ENCODE measurements around the gene ANP32B. TPM values are rescaled to one million over a fixed set of nuclear protein-coding genes. Genes with fewer than 3 reads are reported as not detected.

ANP32B gene
- total RNA-seq, 2 experiments from 2014 or later, result 412 to 414 TPM

DNA sequence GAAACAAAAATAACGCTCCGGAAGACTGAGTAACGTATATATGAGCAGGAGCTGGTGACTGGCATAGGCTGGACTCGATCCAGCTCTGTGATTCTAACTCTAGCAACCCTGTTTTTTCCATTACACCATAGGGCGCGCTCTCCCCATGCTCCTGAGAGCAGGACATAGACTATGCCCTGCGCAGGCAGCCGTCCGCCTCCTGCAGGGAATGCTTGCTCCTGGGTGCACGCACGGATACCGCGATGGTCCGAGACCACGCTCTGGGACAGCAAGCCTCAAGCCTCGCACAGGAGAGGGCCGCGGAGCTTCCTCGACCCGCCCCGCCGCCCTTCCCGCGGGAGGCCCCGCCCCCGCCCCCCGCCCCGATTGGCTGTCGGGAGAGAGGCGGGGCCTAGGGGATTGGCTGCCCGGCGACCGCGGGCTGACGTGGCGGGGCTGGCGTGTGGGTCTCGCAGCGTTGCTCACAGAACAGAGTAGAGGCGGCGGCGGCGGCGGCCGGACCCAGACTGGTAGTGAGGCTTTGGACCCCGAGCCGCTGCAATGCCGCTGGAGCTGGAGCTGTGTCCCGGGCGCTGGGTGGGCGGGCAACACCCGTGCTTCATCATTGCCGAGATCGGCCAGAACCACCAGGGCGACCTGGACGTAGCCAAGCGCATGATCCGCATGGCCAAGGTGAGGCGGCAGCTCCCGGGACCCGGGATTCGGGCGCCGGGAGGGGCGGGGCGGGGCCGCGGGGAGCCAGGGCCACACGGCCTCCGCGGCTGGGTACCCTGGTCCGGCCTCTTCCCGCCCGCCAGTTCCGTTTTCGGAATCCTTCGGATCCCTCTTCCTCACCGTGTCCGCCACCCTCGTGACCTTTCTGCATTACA is 73.4 kb downstream of the ANP32B start, which contains the start of gene NANS:
TSS of gene NANS (plus strand) at position 464 of the 869 bp plus-strand sequence. CDS start at position 541, 77 bp downstream.
- intact Hi-C loops (cut with micrococcal nuclease), result loop anchor here (1.0 to 10.0 kb wide), 8 partner anchors 11 to 252 kb away; partner anchors contain the start of genes ANP32B and CORO2A
- H3K4me3 Mint-ChIP-seq, result peak within 1 kb of the TSS; percentile 94
- peak; percentile 93 for DNase-seq
- H3K27me3 Mint-ChIP-seq (ENCODE audit: low read depth), result no peaks in the 10 kb centered on the region
- CTCF ChIA-PET, result interaction anchor here (1.2 to 2.2 kb wide), 5 partner anchors 10 to 135 kb away, joined by 3 to 15 read pairs (median 6); no protein-coding TSS in a partner anchor
- H3K27ac Mint-ChIP-seq, result peak within 1 kb of the TSS; percentile 92
- no peaks in the 10 kb centered on the region for H3K9me3 Mint-ChIP-seq
- peaks cover 13% of the 10 kb centered on the region for H3K36me3 Mint-ChIP-seq (ENCODE audit: low read depth)
- peaks cover 27% of the 10 kb centered on the region for H3K4me1 Mint-ChIP-seq (ENCODE audit: low read depth)

DNA sequence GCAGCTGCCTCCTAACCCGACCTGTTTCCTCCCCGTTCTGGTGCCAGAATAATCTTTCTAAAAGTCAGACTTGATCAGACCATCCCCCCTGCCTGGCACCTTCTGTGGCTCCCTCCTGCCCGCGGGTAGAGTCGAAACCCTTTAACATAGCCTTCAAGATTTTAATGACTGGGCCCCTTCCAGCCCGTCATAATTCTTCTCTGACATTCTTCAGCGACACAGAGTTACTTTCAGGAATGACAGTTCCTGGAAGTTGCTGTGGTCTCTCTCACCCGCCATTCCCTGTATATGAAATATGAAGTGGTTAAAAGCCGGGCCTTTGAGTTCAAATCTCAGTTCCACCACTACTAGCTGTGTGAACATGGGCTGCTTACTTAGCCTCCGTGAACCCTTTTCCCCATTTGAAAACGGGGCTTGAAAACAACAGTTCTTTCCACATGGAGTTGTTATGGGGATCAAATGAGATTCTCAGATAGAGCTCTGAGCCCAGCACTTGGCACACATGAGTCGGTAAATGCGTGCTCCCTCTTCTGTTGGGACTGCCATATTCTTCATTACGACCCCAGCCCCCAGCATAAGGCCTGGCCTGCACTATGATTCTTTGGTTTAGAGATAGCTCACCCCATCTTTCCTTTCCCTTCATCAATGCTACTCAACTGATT is 74.1 kb downstream of the ANP32B start:
- H3K9me3 Mint-ChIP-seq, result no peaks in the 10 kb centered on the region
- peak; percentile 60 for DNase-seq
- H3K4me3 Mint-ChIP-seq, result peak overlapping the region; percentile 94
- peaks cover 27% of the 10 kb centered on the region for H3K4me1 Mint-ChIP-seq (ENCODE audit: low read depth)
- H3K27me3 Mint-ChIP-seq (ENCODE audit: low read depth), result no peaks in the 10 kb centered on the region
- intact Hi-C loops (cut with micrococcal nuclease), result loop anchor here (10.0 kb wide), 1 partner anchor 252 kb away; no protein-coding TSS in a partner anchor
- CTCF ChIA-PET, result interaction anchor here (1.0 to 2.2 kb wide), 7 partner anchors 10 to 134 kb away, joined by 3 to 15 read pairs (median 6); no protein-coding TSS in a partner anchor
- H3K36me3 Mint-ChIP-seq (ENCODE audit: low read depth), result peaks cover 15% of the 10 kb centered on the region
- H3K27ac Mint-ChIP-seq, result peak overlapping the region; percentile 92

DNA sequence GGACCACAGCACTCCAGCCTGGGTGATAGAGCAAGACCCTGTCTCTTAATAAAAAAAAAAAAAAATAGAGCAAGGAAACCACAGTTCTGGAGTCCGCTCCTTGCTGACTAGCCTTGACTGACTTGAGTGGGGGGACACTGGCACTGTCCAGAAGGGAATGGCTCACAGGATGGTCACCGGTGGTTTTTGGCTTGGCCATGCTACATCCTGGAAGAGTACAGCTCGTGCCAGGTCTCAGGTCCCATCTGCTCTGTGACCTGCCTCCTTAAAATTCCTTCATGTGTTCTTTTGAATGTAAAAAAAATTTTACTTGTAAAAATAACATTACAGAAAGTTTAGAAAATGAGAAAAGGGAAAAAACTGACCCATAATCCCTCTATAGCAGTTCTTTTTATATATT is 79.0 kb downstream of the ANP32B start:
- H3K36me3 Mint-ChIP-seq (ENCODE audit: low read depth), result peaks cover 35% of the 10 kb centered on the region
- no peak overlapping the region for H3K27ac Mint-ChIP-seq
- no peaks in the 10 kb centered on the region for H3K9me3 Mint-ChIP-seq
- H3K4me3 Mint-ChIP-seq, result no peak overlapping the region
- DNase-seq, result no peak
- CTCF ChIA-PET, result interaction anchor here (0.6 to 1.9 kb wide), 4 partner anchors 11 to 381 kb away, joined by 3 to 6 read pairs (median 4); no protein-coding TSS in a partner anchor
- peaks cover 25% of the 10 kb centered on the region for H3K4me1 Mint-ChIP-seq (ENCODE audit: low read depth)
- H3K27me3 Mint-ChIP-seq (ENCODE audit: low read depth), result no peaks in the 10 kb centered on the region
- intact Hi-C loops (cut with micrococcal nuclease), result no loop called here

- peaks cover 9% of the 10 kb centered on the region for H3K4me1 Mint-ChIP-seq (ENCODE audit: low read depth)
- CTCF ChIA-PET, result interaction anchor here (0.7 kb wide), 1 partner anchor 191 kb away, joined by 3 read pairs; the partner anchor contains the start of gene TBC1D2
- H3K36me3 Mint-ChIP-seq (ENCODE audit: low read depth), result peaks cover 39% of the 10 kb centered on the region
- no peaks in the 10 kb centered on the region for H3K9me3 Mint-ChIP-seq
- H3K4me3 Mint-ChIP-seq, result no peak overlapping the region
- DNase-seq, result no peak
- no peak overlapping the region for H3K27ac Mint-ChIP-seq
- intact Hi-C loops (cut with micrococcal nuclease), result no loop called here
- no peaks in the 10 kb centered on the region for H3K27me3 Mint-ChIP-seq (ENCODE audit: low read depth)
Observed at GRCh38 chr9:98064623-98065392, 81.7 kb downstream of the ANP32B start.

Other genes with a start within 250 kb of the ANP32B start
- under 1 TPM; 0.10 TPM for gene FOXE1, start 130.1 kb upstream of the ANP32B start, total RNA-seq
- gene TRMO, start 60.8 kb upstream of the ANP32B start, total RNA-seq, result 10 to 100 TPM; 10.7 to 10.8 TPM
- 1 to 10 TPM; 1.8 to 1.9 TPM for gene HEMGN, start 45.2 kb upstream of the ANP32B start, total RNA-seq
- gene NANS, start 73.4 kb downstream of the ANP32B start, total RNA-seq, result 10 to 100 TPM; 46.1 to 51.0 TPM
- 10 to 100 TPM; 49.6 to 55.0 TPM for gene TRIM14, start 135.9 kb downstream of the ANP32B start, total RNA-seq
- gene CORO2A, start 209.3 kb downstream of the ANP32B start, total RNA-seq, result 1 to 10 TPM; 8.1 to 8.2 TPM